Smooth muscle cell (in vitro differentiated cells): ENCODE results near the gene BCAS3. TPM values are rescaled to one million over a fixed set of nuclear protein-coding genes. Genes with fewer than 3 reads are reported as not detected.

Source experiments
- DNase-seq: peaks from one replicate; lab custom pipeline; 2025; ENCODE audit not compliant: unreplicated experiment; lab: John Stamatoyannopoulos, UW
- H2AFZ ChIP-seq: fragments of 200-600 bp; sonication (generic); 2 replicates; pipeline ENCODE4 v1.6.0; 2016; ENCODE audit warnings: antibody characterized with exemption, low read depth, mild to moderate bottlenecking
- H3F3A ChIP-seq: fragments of 200-600 bp; sonication (generic); 2 replicates; pipeline ENCODE4 v1.6.0; 2017; ENCODE audit warnings: antibody characterized with exemption, low read depth
- H3K27ac ChIP-seq: fragments of 200-600 bp; sonication (generic); 2 replicates; pipeline ENCODE4 v1.5.1; 2016; ENCODE audit warnings: low read depth, mild to moderate bottlenecking
- H3K27me3 ChIP-seq: fragments of 200-600 bp; sonication (generic); 2 replicates; pipeline ENCODE4 v1.6.1; 2016; ENCODE audit warnings: low read depth, mild to moderate bottlenecking
- H3K36me3 ChIP-seq: fragments of 200-600 bp; sonication (generic); 2 replicates; pipeline ENCODE4 v1.5.1; 2016; ENCODE audit warnings: low read depth
- H3K4me1 ChIP-seq: fragments of 200-600 bp; sonication (generic); 2 replicates; pipeline ENCODE4 v1.5.1; 2016; ENCODE audit warnings: low read depth
- H3K4me2 ChIP-seq: fragments of 200-600 bp; sonication (generic); 2 replicates; pipeline ENCODE4 v1.6.0; 2016; ENCODE audit warnings: mild to moderate bottlenecking
- H3K4me3 ChIP-seq: fragments of 200-600 bp; sonication (generic); 2 replicates; pipeline ENCODE4 v1.5.1; 2016; ENCODE audit warnings: mild to moderate bottlenecking
- H3K79me2 ChIP-seq: fragments of 200-600 bp; sonication (generic); 2 replicates; pipeline ENCODE4 v1.6.0; 2016; ENCODE audit warnings: low read depth, mild to moderate bottlenecking
- H3K9ac ChIP-seq: fragments of 200-600 bp; sonication (generic); 2 replicates; pipeline ENCODE4 v1.6.0; 2016; ENCODE audit warnings: low read depth
- H3K9me3 ChIP-seq: fragments of 200-600 bp; sonication (generic); replicated peaks from 2 replicates; pipeline ENCODE4 v1.5.1; 2016; ENCODE audit warnings: low read depth
- H4K20me1 ChIP-seq: fragments of 200-600 bp; sonication (generic); 2 replicates; pipeline ENCODE4 v1.6.0; 2016; ENCODE audit warnings: low read depth
- WGBS: methylation state at CpG from one replicate; pipeline ENCODE4 v1.1.7; 2016; ENCODE audit warnings: low lambda C conversion rate; 5-methylcytosine and 5-hydroxymethylcytosine counted together
- polyA plus RNA-seq: library from polyadenylated mRNA; unstranded; fragments of >200 nt; fragmentation: Nextera tagmentation; extraction: Ambion mirVana; gene quantifications from 2 replicates; pipeline ENCODE4 v1.2.1, GENCODE V29; 2016
- total RNA-seq: library from RNA; depleted of rRNA; stranded (reverse); fragments of >200 nt; gene quantifications from 2 replicates; pipeline ENCODE4 v1.2.3, GENCODE V29; 2014
- TF ChIP-seq, protein P1 (sequence below): fragments of 200-600 bp; sonication (generic); IDR thresholded peaks from 2 replicates; pipeline ENCODE4 v1.5.1; 2017; ENCODE audit warnings: borderline replicate concordance, mild to moderate bottlenecking, antibody characterized with exemption; ENCODE audit not compliant: insufficient read depth, poor library complexity, severe bottlenecking

The BCAS3 gene
- total and polyA plus RNA-seq, 2 experiments from 2014 or later = 17.2 to 54.5 TPM

DNA sequence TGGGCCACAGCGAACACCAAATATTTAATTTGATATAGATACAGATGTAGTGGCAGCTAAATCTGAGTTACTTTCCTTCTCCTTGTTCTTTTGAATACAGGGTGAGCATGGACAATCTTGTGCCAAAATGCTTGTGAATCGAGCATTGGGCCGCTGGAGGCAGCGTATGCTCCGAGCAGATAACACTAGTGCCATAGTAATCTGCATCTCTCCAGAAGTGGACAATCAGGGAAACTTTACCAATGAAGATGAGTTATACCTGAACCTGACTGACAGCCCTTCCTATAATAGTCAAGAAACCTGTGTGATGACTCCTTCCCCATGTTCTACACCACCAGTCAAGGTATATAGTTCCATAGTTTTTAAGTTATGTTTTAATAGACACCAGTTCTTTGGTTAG lies 21.2 kb upstream of the BCAS3 start:
- Histone ChIP-seq H4K20me1 (peaks cover 40% of the 10 kb centered on the region), H3K27me3 (no peaks in the 10 kb centered on the region), H3K27ac (no peak overlapping the region), H3F3A (no peaks in the 10 kb centered on the region), H3K9me3 (no peaks in the 10 kb centered on the region), H3K9ac (no peak overlapping the region), H2AFZ (no peak overlapping the region), H3K79me2 (peaks cover 15% of the 10 kb centered on the region), H3K4me2 (no peak overlapping the region), H3K36me3 (no peaks in the 10 kb centered on the region), H3K4me3 (no peak overlapping the region), H3K4me1 (no peaks in the 10 kb centered on the region)
- DNase-seq = no peak
- TF ChIP-seq, protein P1, sequence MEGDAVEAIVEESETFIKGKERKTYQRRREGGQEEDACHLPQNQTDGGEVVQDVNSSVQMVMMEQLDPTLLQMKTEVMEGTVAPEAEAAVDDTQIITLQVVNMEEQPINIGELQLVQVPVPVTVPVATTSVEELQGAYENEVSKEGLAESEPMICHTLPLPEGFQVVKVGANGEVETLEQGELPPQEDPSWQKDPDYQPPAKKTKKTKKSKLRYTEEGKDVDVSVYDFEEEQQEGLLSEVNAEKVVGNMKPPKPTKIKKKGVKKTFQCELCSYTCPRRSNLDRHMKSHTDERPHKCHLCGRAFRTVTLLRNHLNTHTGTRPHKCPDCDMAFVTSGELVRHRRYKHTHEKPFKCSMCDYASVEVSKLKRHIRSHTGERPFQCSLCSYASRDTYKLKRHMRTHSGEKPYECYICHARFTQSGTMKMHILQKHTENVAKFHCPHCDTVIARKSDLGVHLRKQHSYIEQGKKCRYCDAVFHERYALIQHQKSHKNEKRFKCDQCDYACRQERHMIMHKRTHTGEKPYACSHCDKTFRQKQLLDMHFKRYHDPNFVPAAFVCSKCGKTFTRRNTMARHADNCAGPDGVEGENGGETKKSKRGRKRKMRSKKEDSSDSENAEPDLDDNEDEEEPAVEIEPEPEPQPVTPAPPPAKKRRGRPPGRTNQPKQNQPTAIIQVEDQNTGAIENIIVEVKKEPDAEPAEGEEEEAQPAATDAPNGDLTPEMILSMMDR = no peak
- 100% methylated on average over 5 of the region's 5 CpGs for WGBS

DNA sequence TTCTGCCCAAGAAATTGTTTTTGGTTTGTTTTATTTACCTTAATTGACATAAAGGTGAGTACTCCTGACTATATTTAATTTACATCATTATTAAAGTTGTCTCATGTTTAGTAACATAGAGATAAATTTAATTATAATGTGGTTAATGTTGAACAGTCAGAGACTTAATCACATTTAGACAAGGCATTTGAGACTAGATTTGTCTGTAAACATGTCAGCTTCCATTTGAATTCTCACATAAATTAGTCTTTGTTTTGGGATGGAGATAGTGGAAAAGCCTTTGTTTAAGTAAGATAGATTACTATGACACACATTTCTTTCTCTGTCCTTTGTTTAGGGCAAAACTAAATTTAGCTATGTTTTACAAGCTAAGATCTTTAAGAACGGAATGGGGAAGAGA lies 18.5 kb upstream of the BCAS3 start:
- H4K20me1 ChIP-seq = peaks cover 25% of the 10 kb centered on the region
- TF ChIP-seq, protein P1 = no peak

DNA sequence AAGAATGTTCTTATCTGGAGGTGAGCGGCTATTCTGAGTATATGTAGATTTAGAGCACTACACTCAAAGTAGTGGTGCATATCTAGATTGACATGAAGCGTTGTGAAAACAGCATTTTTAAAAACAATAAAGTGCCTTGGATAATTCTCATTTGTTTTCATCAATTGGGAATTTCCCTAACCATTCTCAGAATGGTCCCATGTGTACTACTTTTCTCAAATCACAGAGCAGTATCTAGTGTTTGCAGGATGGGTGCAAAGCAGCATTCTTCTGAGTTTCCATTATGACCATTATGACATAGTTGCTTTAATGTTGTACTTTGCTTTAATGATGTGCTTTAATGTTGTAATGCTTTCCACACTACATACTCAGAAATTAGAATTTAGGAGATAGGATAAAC lies 16.2 kb upstream of the BCAS3 start:
- H3K4me2 ChIP-seq = no peak overlapping the region
- TF ChIP-seq, protein P1 = no peak
- 100% methylated on average over 2 of the region's 2 CpGs for WGBS
- H3K9me3 ChIP-seq = no peaks in the 10 kb centered on the region
- no peaks in the 10 kb centered on the region for H3K36me3 ChIP-seq
- H4K20me1 ChIP-seq = peaks cover 9% of the 10 kb centered on the region
- no peak overlapping the region for H3K27ac ChIP-seq
- no peak overlapping the region for H3K4me3 ChIP-seq
- no peaks in the 10 kb centered on the region for H3K79me2 ChIP-seq
- no peak overlapping the region for H3K9ac ChIP-seq
- no peaks in the 10 kb centered on the region for H3F3A ChIP-seq
- no peaks in the 10 kb centered on the region for H3K4me1 ChIP-seq
- H3K27me3 ChIP-seq = no peaks in the 10 kb centered on the region
- H2AFZ ChIP-seq = no peak overlapping the region
- DNase-seq = no peak

More for the DNA sequence above, 18.5 kb upstream of the BCAS3 start:
- no peak overlapping the region for H3K4me2 ChIP-seq
- no peaks in the 10 kb centered on the region for H3K9me3 ChIP-seq
- no peak overlapping the region for H2AFZ ChIP-seq
- no peaks in the 10 kb centered on the region for H3K27me3 ChIP-seq
- H3K36me3 ChIP-seq = no peaks in the 10 kb centered on the region
- 77% methylated on average over 1 of the region's 1 CpG for WGBS
- H3K4me3 ChIP-seq = no peak overlapping the region
- H3K79me2 ChIP-seq = peaks cover 2% of the 10 kb centered on the region
- DNase-seq = no peak
- no peaks in the 10 kb centered on the region for H3K4me1 ChIP-seq
- H3K9ac ChIP-seq = no peak overlapping the region
- no peaks in the 10 kb centered on the region for H3F3A ChIP-seq
- no peak overlapping the region for H3K27ac ChIP-seq

DNA sequence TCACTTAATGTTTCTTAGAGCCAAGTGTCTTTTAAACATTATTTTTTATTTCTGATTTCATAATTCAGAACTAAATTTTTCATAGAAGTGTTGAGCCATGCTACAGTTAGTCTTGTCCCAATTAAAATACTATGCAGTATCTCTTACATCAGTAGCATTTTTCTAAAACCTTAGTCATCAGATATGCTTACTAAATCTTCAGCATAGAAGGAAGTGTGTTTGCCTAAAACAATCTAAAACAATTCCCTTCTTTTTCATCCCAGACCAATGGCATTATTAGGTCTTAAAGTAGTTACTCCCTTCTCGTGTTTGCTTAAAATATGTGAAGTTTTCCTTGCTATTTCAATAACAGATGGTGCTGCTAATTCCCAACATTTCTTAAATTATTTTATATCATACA lies 13.6 kb upstream of the BCAS3 start:
- Histone ChIP-seq H4K20me1 (peaks cover 9% of the 10 kb centered on the region), H3K9ac (no peak overlapping the region), H3K4me3 (no peak overlapping the region), H3K9me3 (no peaks in the 10 kb centered on the region), H3K79me2 (no peaks in the 10 kb centered on the region), H3F3A (no peaks in the 10 kb centered on the region), H3K4me1 (no peaks in the 10 kb centered on the region), H2AFZ (no peak overlapping the region), H3K36me3 (no peaks in the 10 kb centered on the region), H3K4me2 (no peak overlapping the region), H3K27ac (no peak overlapping the region), H3K27me3 (no peaks in the 10 kb centered on the region)
- TF ChIP-seq, protein P1 = no peak
- 93% methylated on average over 1 of the region's 1 CpG for WGBS
- DNase-seq = no peak
